Posterior vena cava (tissue), 2 donors: ENCODE results near the gene STX7. TPM values are rescaled to one million over a fixed set of nuclear protein-coding genes. Genes with fewer than 3 reads are reported as not detected.

Source experiments
- DNase-seq: peaks from one replicate; pipeline ENCODE4 v3.0.0-alpha.2; 2020; ENCODE audit warnings: low spot score
- intact Hi-C, 2 donors: fragments of 100-400 bp; cut with DNase I; formaldehyde crosslinking; loops; one replicate each; pipeline versions ENCODE4 v1.14.1 to v1.14.2; 2022 to 2023
- total RNA-seq, 2 donors: library from RNA; stranded (reverse); fragmentation: NEBNext Ultra II Directional; extraction: Animal tissue kit (Norgen Biotek cat#: 25700); gene quantifications; one replicate each; pipeline ENCODE4 v1.2.1, GENCODE V29; 2021
- donor health status: DM: yes; HTN: yes; CAD: no.
- donor health status: DM: yes; HTN: yes; CAD: no.

The STX7 gene
- total RNA-seq, 2 donors from 2014 or later: 65.1 to 67.7 TPM

DNA sequence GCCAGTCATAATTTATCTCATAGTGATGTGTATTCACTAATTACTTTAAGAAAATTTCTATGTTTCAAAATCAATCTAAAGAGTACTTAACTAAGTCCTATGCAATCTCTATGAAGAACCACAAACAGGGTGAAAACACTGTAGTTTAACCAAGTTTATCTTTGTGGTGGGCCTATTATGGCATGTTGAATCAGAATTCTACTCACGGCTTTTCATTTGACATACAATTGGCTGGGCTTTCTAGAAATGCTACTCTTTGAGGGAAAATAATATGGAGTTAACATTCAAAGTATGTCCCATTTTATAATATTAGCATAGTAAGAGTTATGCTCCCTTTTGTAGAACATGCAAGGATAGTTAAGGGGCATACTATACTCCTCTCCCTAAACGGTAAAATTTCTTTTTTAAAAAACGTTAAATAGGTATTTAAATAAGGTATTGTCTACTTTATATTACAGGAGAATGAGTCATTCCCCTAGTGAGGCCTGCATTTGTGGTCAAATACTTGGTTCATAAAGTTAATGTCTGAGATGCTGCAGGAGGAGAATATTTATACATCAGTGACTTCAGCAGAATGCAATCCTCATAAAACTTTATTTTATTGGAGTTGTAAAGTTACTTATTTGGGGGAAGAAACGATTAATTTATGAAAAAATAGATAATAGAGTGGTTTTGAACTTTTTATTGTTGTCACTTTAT lies 113.4 kb downstream of the STX7 start:
- intact Hi-C loops: no loop called here
- no peak for DNase-seq

Other genes with a start within 250 kb of the STX7 start
- 1 to 10 TPM; 2.0 to 4.2 TPM for gene MOXD1, start 111.6 kb downstream of the STX7 start, total RNA-seq
- not detected for gene TAAR9, start 25.2 kb upstream of the STX7 start, total RNA-seq
- gene TAAR8, start 39.6 kb upstream of the STX7 start, total RNA-seq: not detected
- gene TAAR6, start 57.2 kb upstream of the STX7 start, total RNA-seq: not detected
- gene TAAR5, start 76.6 kb upstream of the STX7 start, total RNA-seq: not detected
- not detected for gene TAAR2, start 111.2 kb upstream of the STX7 start, total RNA-seq
- gene TAAR1, start 146.1 kb upstream of the STX7 start, total RNA-seq: not detected
- gene VNN1, start 200.9 kb upstream of the STX7 start, total RNA-seq: 1 to 10 TPM; 1.9 to 3.0 TPM
- gene VNN2, start 244.8 kb upstream of the STX7 start, total RNA-seq: 10 to 100 TPM in 1 of 2 donors, 1 to 10 TPM in 1; 6.6 to 13.1 TPM